H9 (cell line): ENCODE results near the gene IFI27. TPM values are rescaled to one million over a fixed set of nuclear protein-coding genes. Genes with fewer than 3 reads are reported as not detected.

Experiments
- DNase-seq: peaks from one replicate; pipeline ENCODE4 v3.0.0-alpha.2; 2017
- H2AFZ ChIP-seq: one replicate; pipeline ENCODE4 v1.6.1; 2013; ENCODE audit warnings: mild to moderate bottlenecking, low read length, control low read depth, moderate library complexity
- H2AK5ac ChIP-seq: 2 replicates; pipeline ENCODE4 v1.6.1; 2013; ENCODE audit warnings: low read length, control low read depth, mixed read lengths; ENCODE audit not compliant: insufficient read length
- H2BK120ac ChIP-seq: one replicate; pipeline ENCODE4 v1.6.1; 2013; ENCODE audit warnings: low read depth, mild to moderate bottlenecking, low read length, control low read depth, inconsistent platforms; ENCODE audit not compliant: poor library complexity, severe bottlenecking
- H2BK12ac ChIP-seq: 2 replicates; pipeline ENCODE4 v1.6.1; 2013; ENCODE audit warnings: low read length, control low read depth, mixed read lengths, low read depth; ENCODE audit not compliant: insufficient read length
- H2BK15ac ChIP-seq: 2 replicates; pipeline ENCODE4 v1.6.1; 2013; ENCODE audit warnings: low read depth, low read length, control low read depth
- H2BK20ac ChIP-seq: one replicate; pipeline ENCODE4 v1.6.1; 2013; ENCODE audit warnings: low read depth, mild to moderate bottlenecking, low read length, control low read depth, inconsistent platforms; ENCODE audit not compliant: poor library complexity, severe bottlenecking
- H2BK5ac ChIP-seq: 2 replicates; pipeline ENCODE4 v1.6.1; 2013; ENCODE audit warnings: low read length, control low read depth, mixed read lengths; ENCODE audit not compliant: insufficient read length
- H3K14ac ChIP-seq: 2 replicates; pipeline ENCODE4 v1.6.1; 2013; ENCODE audit warnings: low read length, control low read depth; ENCODE audit not compliant: insufficient read depth
- H3K18ac ChIP-seq: 2 replicates; pipeline ENCODE4 v1.6.1; 2013; ENCODE audit warnings: low read depth, mild to moderate bottlenecking, mixed read lengths, low read length, control low read depth; ENCODE audit not compliant: insufficient read length
- H3K23ac ChIP-seq: 2 replicates; pipeline ENCODE4 v1.6.1; 2013; ENCODE audit warnings: low read length, control low read depth, mixed read lengths, low read depth; ENCODE audit not compliant: insufficient read length
- H3K23me2 ChIP-seq: 2 replicates; pipeline ENCODE4 v1.6.1; 2013; ENCODE audit warnings: low read depth, mild to moderate bottlenecking, mixed read lengths, low read length, control low read depth; ENCODE audit not compliant: insufficient read length, poor library complexity, severe bottlenecking
- H3K27ac ChIP-seq: 2 replicates; pipeline ENCODE4 v1.5.1; 2013; ENCODE audit warnings: low read length, control low read depth, mixed read lengths, low read depth; ENCODE audit not compliant: insufficient read length
- H3K27me3 ChIP-seq: 2 replicates; pipeline ENCODE4 v1.6.1; 2013; ENCODE audit warnings: low read length, control low read depth, inconsistent platforms; ENCODE audit not compliant: insufficient read depth
- H3K4ac ChIP-seq: 2 replicates; pipeline ENCODE4 v1.6.1; 2013; ENCODE audit warnings: low read depth, mild to moderate bottlenecking, control low read depth, inconsistent platforms, low read length, moderate library complexity
- H3K4me1 ChIP-seq: 2 replicates; pipeline ENCODE4 v1.6.1; 2013; ENCODE audit warnings: low read length, control low read depth, inconsistent platforms; ENCODE audit not compliant: insufficient read depth
- H3K4me2 ChIP-seq: 2 replicates; pipeline ENCODE4 v1.6.1; 2013; ENCODE audit warnings: low read length, control low read depth, mixed read lengths; ENCODE audit not compliant: insufficient read length, insufficient read depth
- H3K56ac ChIP-seq: 2 replicates; pipeline ENCODE4 v1.6.1; 2013; ENCODE audit warnings: low read depth, mild to moderate bottlenecking, mixed read lengths, low read length, control low read depth; ENCODE audit not compliant: insufficient read length
- H3K79me1 ChIP-seq: 2 replicates; pipeline ENCODE4 v1.6.1; 2013; ENCODE audit warnings: low read depth, mild to moderate bottlenecking, moderate library complexity, low read length, control low read depth, inconsistent platforms; ENCODE audit not compliant: insufficient read depth, poor library complexity, severe bottlenecking
- H3K79me2 ChIP-seq: 2 replicates; pipeline ENCODE4 v1.6.1; 2013; ENCODE audit warnings: low read length, control low read depth, inconsistent platforms; ENCODE audit not compliant: insufficient read depth
- H3K9ac ChIP-seq: 2 replicates; pipeline ENCODE4 v1.6.1; 2013; ENCODE audit warnings: low read length, control low read depth, mixed read lengths; ENCODE audit not compliant: insufficient read length; ENCODE audit errors: extremely low read depth
- H3K9me3 ChIP-seq: one replicate; pipeline ENCODE4 v1.6.1; 2013; ENCODE audit warnings: low read depth, low read length, inconsistent platforms; ENCODE audit not compliant: control insufficient read depth
- H3T11ph ChIP-seq: one replicate; pipeline ENCODE4 v1.6.1; 2013; ENCODE audit warnings: mild to moderate bottlenecking, low read length, control low read depth, inconsistent platforms
- H4K20me1 ChIP-seq: one replicate; pipeline ENCODE4 v1.6.1; 2013; ENCODE audit not compliant: control insufficient read depth, insufficient read length, insufficient read depth
- H4K5ac ChIP-seq: 2 replicates; pipeline ENCODE4 v1.6.1; 2013; ENCODE audit warnings: low read depth, mild to moderate bottlenecking, mixed read lengths, low read length, control low read depth; ENCODE audit not compliant: insufficient read length
- H4K8ac ChIP-seq: replicated peaks from 2 replicates; pipeline ENCODE4 v1.6.1; 2013; ENCODE audit warnings: low read length, control low read depth, mixed read lengths, low read depth; ENCODE audit not compliant: insufficient read length
- H4K91ac ChIP-seq: 2 replicates; pipeline ENCODE4 v1.6.1; 2013; ENCODE audit warnings: low read depth, mild to moderate bottlenecking, moderate library complexity, mixed read lengths, low read length, control low read depth; ENCODE audit not compliant: insufficient read length
- H3K27ac Mint-ChIP-seq, 3 experiments: 2 replicates in 2 of 3; 3 replicates in 1 of 3; pipeline ENCODE4 v1.8.0; 2020 to 2021; ENCODE audit warnings: mixed read lengths in 3 of 3, mild to moderate bottlenecking in 1 of 3, moderate library complexity in 1 of 3
- H3K27me3 Mint-ChIP-seq: 2 replicates; pipeline ENCODE4 v1.8.0; 2021; ENCODE audit warnings: low read depth, mild to moderate bottlenecking, moderate library complexity, mixed read lengths
- H3K36me3 Mint-ChIP-seq, 3 experiments: 2 replicates in 2 of 3; 3 replicates in 1 of 3; pipeline ENCODE4 v1.8.0; 2020 to 2021; ENCODE audit warnings: low read depth in 3 of 3, mixed read lengths in 3 of 3; ENCODE audit not compliant: insufficient read depth in 1 of 3
- H3K4me1 Mint-ChIP-seq, 2 experiments: 2 replicates each; pipeline ENCODE4 v1.8.0; 2020; ENCODE audit warnings: mixed read lengths in 2 of 2
- H3K4me3 Mint-ChIP-seq, 2 experiments: 2 replicates in 1 of 2; 3 replicates in 1 of 2; pipeline ENCODE4 v1.8.0; 2020 to 2021; ENCODE audit warnings: mild to moderate bottlenecking in 2 of 2, mixed read lengths in 2 of 2, moderate library complexity in 1 of 2
- H3K9me3 Mint-ChIP-seq, 2 experiments: 2 replicates in 1 of 2; 3 replicates in 1 of 2; pipeline ENCODE4 v1.8.0; 2020; ENCODE audit warnings: mild to moderate bottlenecking in 2 of 2, mixed read lengths in 2 of 2, moderate library complexity in 1 of 2
- CTCF ChIP-seq: fragments of 200-600 bp; sonication (generic); conservative IDR thresholded peaks from 3 replicates; pipeline ENCODE4 v1.8.0; 2021; ENCODE audit warnings: antibody characterized with exemption, mild to moderate bottlenecking
- WGBS: extraction: QIAGEN DNeasy Blood & Tissue Kit; methylation state at CpG from one replicate; pipeline ENCODE4 v1.1.7; 2013; ENCODE audit warnings: missing lambda C conversion rate, low lambda C conversion rate, mixed read lengths; ENCODE audit not compliant: insufficient read length; ENCODE audit errors: extremely low coverage; 5-methylcytosine and 5-hydroxymethylcytosine counted together
- total RNA-seq: library from RNA; stranded (reverse); gene quantifications from 2 replicates; pipeline ENCODE4 v1.2.1, GENCODE V29; 2021

IFI27 gene
- total RNA-seq, 1 experiment from 2014 or later, result 1.7 TPM

- Histone ChIP-seq H3K4me2 (no peak overlapping the region), H4K20me1 (no peaks in the 10 kb centered on the region), H3K27me3 (no peaks in the 10 kb centered on the region), H3K9me3 (no peaks in the 10 kb centered on the region), H3K23me2 (no peaks in the 10 kb centered on the region), H4K5ac (no peak overlapping the region), H3K56ac (no peak overlapping the region), H2AK5ac (no peak overlapping the region), H3K18ac (no peak overlapping the region), H4K8ac (no peak overlapping the region), H3K79me2 (no peaks in the 10 kb centered on the region), H3K9ac (no peak overlapping the region), H3K4me1 (no peaks in the 10 kb centered on the region), H3K23ac (no peak overlapping the region), H2BK120ac (no peak overlapping the region), H2BK12ac (no peak overlapping the region), H3K79me1 (no peaks in the 10 kb centered on the region), H3K14ac (no peak overlapping the region), H2AFZ (no peak overlapping the region), H3K27ac (no peak overlapping the region), H2BK15ac (no peak overlapping the region), H4K91ac (no peak overlapping the region), H3K4ac (no peak overlapping the region), H3T11ph (no peak overlapping the region), H2BK5ac (no peak overlapping the region), H2BK20ac (no peak overlapping the region)
- TF ChIP-seq CTCF, result no peak
- H3K36me3 Mint-ChIP-seq, result peaks cover 0 to 5% (median 1%) of the 10 kb centered on the region in 3 experiments; a peak in 2 of 7 replicates
- no CpG with 5 or more reads among the region's 2 CpGs for WGBS
- H3K4me1 Mint-ChIP-seq, result peaks cover 0 to 5% of the 10 kb centered on the region in 2 experiments; a peak in 3 of 4 replicates
- DNase-seq, result no peak
- H3K27me3 Mint-ChIP-seq, result no peaks in the 10 kb centered on the region
- H3K9me3 Mint-ChIP-seq, result no peaks in the 10 kb centered on the region
- H3K4me3 Mint-ChIP-seq, result no peak overlapping the region
- no peak overlapping the region for H3K27ac Mint-ChIP-seq
Observed at GRCh38 chr14:94093418-94093817, 17.1 kb upstream of the IFI27 start.
